Sigmoid colon (tissue), 4 donors: Measurements from ENCODE around the gene C2orf49.

ENCODE experiments used
- EP300 ChIP-seq, 4 donors: sonication (generic); formaldehyde crosslinking; IDR thresholded peaks; one replicate each; pipeline ENCODE4 v1.6.1; 2017; ENCODE audit warnings: antibody characterized with exemption in 4 of 4
- POLR2A ChIP-seq, 2 donors: fragments of 450-650 bp; IDR thresholded peaks; one replicate each; pipeline ENCODE4 v1.6.1; 2016; ENCODE audit warnings: antibody characterized with exemption in 2 of 2, mild to moderate bottlenecking in 2 of 2, moderate library complexity in 2 of 2
- POLR2AphosphoS5 ChIP-seq, 4 donors: sonication (generic); formaldehyde crosslinking; IDR thresholded peaks; one replicate each; pipeline ENCODE4 v1.6.1; 2017; ENCODE audit warnings: antibody characterized with exemption in 4 of 4
- TF ChIP-seq, protein P1 (sequence below), 4 experiments: fragments of 450-650 bp in 3 of 4; fragments of 200-600 bp in 1 of 4; IDR thresholded peaks; one replicate each; pipeline ENCODE4 v1.5.1; 2016 to 2019; ENCODE audit warnings: antibody characterized with exemption in 4 of 4, mild to moderate bottlenecking in 3 of 4, moderate library complexity in 2 of 4

DNA sequence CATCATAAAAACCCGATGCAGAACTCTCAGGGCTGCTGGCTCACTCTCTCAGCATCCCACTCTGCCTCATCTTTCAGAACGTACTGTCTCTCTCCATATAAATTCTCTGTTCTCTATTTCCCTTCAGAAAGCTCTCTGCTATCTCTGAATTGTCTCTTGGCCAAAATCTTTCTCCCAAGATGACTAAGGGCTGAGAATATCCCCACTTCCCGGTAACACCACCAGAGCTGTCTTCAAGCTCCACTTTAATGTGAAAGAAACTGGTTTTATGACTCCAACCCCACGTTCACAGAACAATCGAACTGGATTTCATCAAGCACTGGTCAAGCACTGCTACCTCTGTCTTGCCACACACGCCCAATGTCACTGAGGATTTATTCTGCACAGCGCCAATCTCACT is 30.2 kb upstream of the C2orf49 start:
- TF ChIP-seq, protein P1, sequence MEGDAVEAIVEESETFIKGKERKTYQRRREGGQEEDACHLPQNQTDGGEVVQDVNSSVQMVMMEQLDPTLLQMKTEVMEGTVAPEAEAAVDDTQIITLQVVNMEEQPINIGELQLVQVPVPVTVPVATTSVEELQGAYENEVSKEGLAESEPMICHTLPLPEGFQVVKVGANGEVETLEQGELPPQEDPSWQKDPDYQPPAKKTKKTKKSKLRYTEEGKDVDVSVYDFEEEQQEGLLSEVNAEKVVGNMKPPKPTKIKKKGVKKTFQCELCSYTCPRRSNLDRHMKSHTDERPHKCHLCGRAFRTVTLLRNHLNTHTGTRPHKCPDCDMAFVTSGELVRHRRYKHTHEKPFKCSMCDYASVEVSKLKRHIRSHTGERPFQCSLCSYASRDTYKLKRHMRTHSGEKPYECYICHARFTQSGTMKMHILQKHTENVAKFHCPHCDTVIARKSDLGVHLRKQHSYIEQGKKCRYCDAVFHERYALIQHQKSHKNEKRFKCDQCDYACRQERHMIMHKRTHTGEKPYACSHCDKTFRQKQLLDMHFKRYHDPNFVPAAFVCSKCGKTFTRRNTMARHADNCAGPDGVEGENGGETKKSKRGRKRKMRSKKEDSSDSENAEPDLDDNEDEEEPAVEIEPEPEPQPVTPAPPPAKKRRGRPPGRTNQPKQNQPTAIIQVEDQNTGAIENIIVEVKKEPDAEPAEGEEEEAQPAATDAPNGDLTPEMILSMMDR (IDR thresholded peaks at IDR 0.05) = no peak
- TF ChIP-seq POLR2A (IDR thresholded peaks at IDR 0.05) (no peak), POLR2AphosphoS5 (IDR thresholded peaks at IDR 0.05) (no peak), EP300 (IDR thresholded peaks at IDR 0.05) (no peak)
